Trophoblast cell (in vitro differentiated cells and primary cell): ENCODE results near the gene SMIM3.
"Not testable (repeated sequence)": the region's sequence is repeated elsewhere in the genome, so short reads cannot be mapped to it uniquely, and the experiment has no call there.

Experiments used
- DNase-seq, 2 donors: peaks; one replicate each; pipeline ENCODE4 v3.0.0-alpha.2; 2016
- H2AFZ ChIP-seq: 2 replicates; pipeline ENCODE4 v1.6.1; 2013; ENCODE audit warnings: low read length, moderate library complexity, mild to moderate bottlenecking; ENCODE audit not compliant: insufficient read depth, poor library complexity
- H2AK5ac ChIP-seq: 2 replicates; pipeline ENCODE4 v1.6.1; 2013; ENCODE audit warnings: mild to moderate bottlenecking, low read length
- H2BK120ac ChIP-seq: 2 replicates; pipeline ENCODE4 v1.6.1; 2013; ENCODE audit warnings: low read length, mild to moderate bottlenecking, moderate library complexity; ENCODE audit not compliant: insufficient read depth, poor library complexity
- H2BK12ac ChIP-seq: 2 replicates; pipeline ENCODE4 v1.6.1; 2013; ENCODE audit warnings: mild to moderate bottlenecking, low read length, moderate library complexity
- H2BK5ac ChIP-seq: 2 replicates; pipeline ENCODE4 v1.6.1; 2013; ENCODE audit warnings: low read length, low read depth, moderate library complexity, mild to moderate bottlenecking; ENCODE audit not compliant: poor library complexity
- H3K14ac ChIP-seq: 2 replicates; pipeline ENCODE4 v1.6.1; 2013; ENCODE audit warnings: mild to moderate bottlenecking, low read length
- H3K18ac ChIP-seq: 2 replicates; pipeline ENCODE4 v1.6.1; 2013; ENCODE audit warnings: mild to moderate bottlenecking, low read length
- H3K23ac ChIP-seq: 2 replicates; pipeline ENCODE4 v1.6.1; 2013; ENCODE audit warnings: low read length
- H3K27ac ChIP-seq: 2 replicates; pipeline ENCODE4 v1.5.1; 2013; ENCODE audit warnings: low read depth, mild to moderate bottlenecking, inconsistent platforms, low read length, moderate library complexity
- H3K27me3 ChIP-seq: 2 replicates; pipeline ENCODE4 v1.6.1; 2013; ENCODE audit warnings: inconsistent platforms, mild to moderate bottlenecking, low read length, moderate library complexity; ENCODE audit not compliant: insufficient read depth
- H3K36me3 ChIP-seq, 2 experiments: 1 replicate in 1 of 2; 2 replicates in 1 of 2; pipeline ENCODE4 v1.6.1; 2013; ENCODE audit warnings: low read length in 2 of 2, mild to moderate bottlenecking in 2 of 2, moderate library complexity in 1 of 2; ENCODE audit not compliant: insufficient read depth in 2 of 2, control insufficient read depth in 1 of 2
- H3K4ac ChIP-seq: 2 replicates; pipeline ENCODE4 v1.6.1; 2013; ENCODE audit warnings: low read depth, mild to moderate bottlenecking, low read length, moderate library complexity
- H3K4me1 ChIP-seq, 2 experiments: 1 replicate in 1 of 2; 2 replicates in 1 of 2; pipeline ENCODE4 v1.6.1; 2013; ENCODE audit warnings: low read length in 2 of 2, mild to moderate bottlenecking in 2 of 2, moderate library complexity in 1 of 2; ENCODE audit not compliant: insufficient read depth in 2 of 2, control insufficient read depth in 1 of 2
- H3K4me2 ChIP-seq: 2 replicates; pipeline ENCODE4 v1.6.1; 2013; ENCODE audit warnings: inconsistent platforms, mild to moderate bottlenecking, low read length, moderate library complexity
- H3K4me3 ChIP-seq: 2 replicates; pipeline ENCODE4 v1.5.1; 2013; ENCODE audit warnings: mild to moderate bottlenecking, low read depth, low read length, inconsistent platforms
- H3K79me1 ChIP-seq: one replicate; pipeline ENCODE4 v1.6.1; 2013; ENCODE audit warnings: low read length
- H3K79me2 ChIP-seq: 2 replicates; pipeline ENCODE4 v1.6.1; 2013; ENCODE audit warnings: low read length, mild to moderate bottlenecking; ENCODE audit not compliant: control insufficient read depth, insufficient read depth, poor library complexity
- H3K9ac ChIP-seq: 2 replicates; pipeline ENCODE4 v1.6.1; 2013; ENCODE audit warnings: mild to moderate bottlenecking, low read length
- H3K9me3 ChIP-seq: 2 replicates; pipeline ENCODE4 v1.6.1; 2013; ENCODE audit warnings: low read depth, mild to moderate bottlenecking, control low read depth, inconsistent platforms, low read length; ENCODE audit not compliant: insufficient read depth
- H4K12ac ChIP-seq: 2 replicates; pipeline ENCODE4 v1.6.1; 2013; ENCODE audit warnings: low read depth, mild to moderate bottlenecking, low read length, moderate library complexity
- H4K8ac ChIP-seq: 2 replicates; pipeline ENCODE4 v1.6.1; 2013; ENCODE audit warnings: low read depth, mild to moderate bottlenecking, low read length, moderate library complexity
- H4K91ac ChIP-seq: one replicate; pipeline ENCODE4 v1.6.1; 2013; ENCODE audit warnings: low read depth, mild to moderate bottlenecking, low read length, moderate library complexity
- WGBS: extraction: QIAGEN DNeasy Blood & Tissue Kit; methylation state at CpG from one replicate; pipeline ENCODE4 v1.1.7; 2013; ENCODE audit warnings: missing lambda C conversion rate; ENCODE audit not compliant: insufficient read length, insufficient coverage; ENCODE audit errors: extremely low coverage; 5-methylcytosine and 5-hydroxymethylcytosine counted together

Gene SMIM3

DNA sequence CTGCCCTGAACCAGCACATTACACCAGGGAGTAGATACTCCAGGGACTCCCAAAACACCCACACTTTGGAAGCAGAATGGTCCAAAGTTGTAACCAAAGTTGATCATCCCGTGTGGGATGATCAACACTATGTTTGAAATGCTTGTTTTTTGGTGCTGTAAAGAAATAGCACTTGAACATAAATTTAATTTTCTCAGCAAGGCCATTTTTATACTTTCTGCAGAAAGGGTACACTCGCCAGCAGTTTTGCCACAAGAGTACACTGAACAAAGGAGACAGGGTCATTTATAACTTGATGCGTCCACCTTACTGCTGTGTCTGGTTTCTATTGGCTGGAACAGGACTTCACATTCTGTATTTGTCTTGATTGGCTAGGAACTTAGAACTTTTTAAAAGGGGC lies 53.3 kb downstream of the SMIM3 start:
- H4K12ac ChIP-seq, H3K4me1 ChIP-seq, H4K91ac ChIP-seq, H3K18ac ChIP-seq, H3K4me2 ChIP-seq, H4K8ac ChIP-seq, H3K27ac ChIP-seq, H3K14ac ChIP-seq, H3K23ac ChIP-seq, H2BK5ac ChIP-seq, H2AFZ ChIP-seq, H3K36me3 ChIP-seq, H3K9ac ChIP-seq, H3K9me3 ChIP-seq, H2AK5ac ChIP-seq, H3K4ac ChIP-seq, H3K79me2 ChIP-seq, H3K27me3 ChIP-seq, DNase-seq, H3K79me1 ChIP-seq, H2BK120ac ChIP-seq, H2BK12ac ChIP-seq, H3K4me3 ChIP-seq: not testable (repeated sequence)
- no CpG with 5 or more reads among the region's 3 CpGs for WGBS

DNA sequence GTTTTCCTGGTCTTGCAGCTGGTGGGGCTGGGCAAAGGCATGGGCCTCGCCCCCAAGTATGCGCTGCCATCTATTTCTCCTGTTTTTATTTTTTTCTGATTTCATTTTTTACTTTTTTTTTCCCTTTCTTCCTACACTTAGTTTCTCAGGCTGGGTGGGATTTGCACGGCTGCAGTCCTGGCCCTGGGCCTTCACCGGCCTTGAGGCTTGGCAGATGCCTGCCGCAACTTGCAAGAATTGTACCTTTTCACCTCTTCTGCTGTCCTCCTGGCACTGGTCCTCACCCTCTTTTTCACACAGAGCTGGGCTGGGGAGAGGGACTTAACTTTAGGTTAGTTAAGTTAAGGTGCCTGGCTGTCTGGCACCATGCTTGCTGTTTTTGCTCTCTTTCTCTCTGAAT lies 57.5 kb downstream of the SMIM3 start:
- Histone ChIP-seq H2AFZ (no peak overlapping the region), H3K4me3 (no peak overlapping the region), H3K23ac (no peak overlapping the region), H3K9ac (no peak overlapping the region), H2BK120ac (no peak overlapping the region), H2BK5ac (no peak overlapping the region), H4K8ac (no peak overlapping the region), H3K4me2 (no peak overlapping the region), H3K4ac (no peak overlapping the region), H4K91ac (no peak overlapping the region), H3K27ac (no peak overlapping the region), H3K36me3 (no peaks in the 10 kb centered on the region), H3K79me1 (no peaks in the 10 kb centered on the region), H3K4me1 (no peaks in the 10 kb centered on the region), H2AK5ac (no peak overlapping the region), H2BK12ac (no peak overlapping the region), H3K14ac (no peak overlapping the region), H3K79me2 (no peaks in the 10 kb centered on the region), H4K12ac (no peak overlapping the region), H3K9me3 (peaks cover 3% of the 10 kb centered on the region), H3K27me3 (no peaks in the 10 kb centered on the region), H3K18ac (no peak overlapping the region)
- no peak for DNase-seq
- no CpG with 5 or more reads among the region's 5 CpGs for WGBS

DNA sequence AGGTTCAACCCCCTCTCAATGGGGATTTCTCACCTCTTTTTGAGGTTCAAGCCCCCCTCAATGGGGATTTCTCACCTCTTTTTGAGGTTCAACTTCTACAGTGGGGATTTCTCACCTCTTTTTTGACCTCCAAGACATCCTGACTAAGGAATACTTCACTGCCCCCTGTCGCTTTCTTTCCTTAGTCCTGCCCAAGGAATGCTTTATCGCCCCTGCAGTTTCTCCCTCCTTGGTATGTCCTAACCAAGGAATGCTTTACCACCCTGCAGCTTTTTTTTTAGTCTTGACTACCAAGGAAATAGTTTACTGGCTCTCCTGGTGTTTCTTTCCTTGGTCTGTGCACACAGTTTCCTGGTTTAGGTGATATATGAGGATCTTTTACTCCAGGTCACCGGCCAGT lies 58.1 kb downstream of the SMIM3 start:
- H3K9ac ChIP-seq = no peak overlapping the region
- no peak overlapping the region for H3K18ac ChIP-seq
- no peaks in the 10 kb centered on the region for H3K79me1 ChIP-seq
- H2BK5ac ChIP-seq = no peak overlapping the region
- H2AK5ac ChIP-seq = no peak overlapping the region
- no peak overlapping the region for H4K8ac ChIP-seq
- H3K4me2 ChIP-seq = no peak overlapping the region
- H2AFZ ChIP-seq = no peak overlapping the region
- peaks cover 4% of the 10 kb centered on the region for H3K9me3 ChIP-seq
- no peak overlapping the region for H2BK12ac ChIP-seq
- no peak overlapping the region for H3K4ac ChIP-seq
- H3K4me3 ChIP-seq = no peak overlapping the region
- no peak overlapping the region for H4K91ac ChIP-seq
- peak; percentile 45 to 56 for DNase-seq
- no peaks in the 10 kb centered on the region for H3K27me3 ChIP-seq
- no peak overlapping the region for H4K12ac ChIP-seq
- WGBS = no CpG with 5 or more reads among the region's 3 CpGs
- no peaks in the 10 kb centered on the region for H3K4me1 ChIP-seq
- H3K14ac ChIP-seq = no peak overlapping the region
- no peak overlapping the region for H3K23ac ChIP-seq
- no peak overlapping the region for H2BK120ac ChIP-seq
- H3K36me3 ChIP-seq = no peaks in the 10 kb centered on the region
- H3K27ac ChIP-seq = no peak overlapping the region
- H3K79me2 ChIP-seq = no peaks in the 10 kb centered on the region

DNA sequence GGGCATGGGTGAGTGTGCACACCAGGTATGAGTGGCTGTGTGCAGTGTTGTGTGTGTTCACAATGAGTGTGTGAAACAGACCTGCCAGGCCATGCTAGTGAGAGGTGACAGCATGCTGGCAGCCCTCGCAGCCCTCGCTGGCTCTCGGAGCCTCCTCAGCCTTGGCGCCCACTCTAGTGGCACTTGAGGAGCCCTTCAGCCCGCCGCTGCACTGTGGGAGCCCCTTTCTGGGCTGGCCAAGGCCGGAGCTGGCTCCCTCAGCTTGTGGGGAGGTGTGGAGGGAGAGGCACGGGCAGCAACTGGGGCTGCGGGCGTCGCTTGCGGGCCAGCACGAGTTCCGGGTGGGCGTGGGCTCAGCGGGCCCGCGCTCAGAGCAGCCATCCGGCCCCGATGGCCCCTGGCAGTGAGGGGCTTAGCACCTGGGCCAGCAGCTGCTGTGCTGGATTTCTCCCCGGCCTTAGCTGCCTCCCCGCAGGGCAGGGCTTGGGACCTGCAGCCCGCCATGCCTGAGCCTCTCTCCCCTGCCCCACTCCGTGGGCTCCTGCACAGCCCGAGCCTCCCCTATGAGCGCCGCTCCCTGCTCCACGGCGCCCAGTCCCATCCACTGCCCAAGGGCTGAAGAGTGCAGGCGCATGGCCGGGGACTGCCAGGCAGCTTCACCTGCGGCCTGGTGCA lies 66.8 kb downstream of the SMIM3 start:
- H3K27ac ChIP-seq, H3K18ac ChIP-seq, H2AFZ ChIP-seq, H3K4me2 ChIP-seq, H2AK5ac ChIP-seq, H3K79me2 ChIP-seq, H4K8ac ChIP-seq, H3K36me3 ChIP-seq, H3K27me3 ChIP-seq, H2BK120ac ChIP-seq, H2BK5ac ChIP-seq, H4K91ac ChIP-seq, H3K4ac ChIP-seq, H3K4me1 ChIP-seq, H3K79me1 ChIP-seq, H3K9ac ChIP-seq, H3K14ac ChIP-seq, H3K4me3 ChIP-seq, H4K12ac ChIP-seq, DNase-seq, H3K9me3 ChIP-seq, H3K23ac ChIP-seq, H2BK12ac ChIP-seq: not testable (repeated sequence)
- no CpG with 5 or more reads among the region's 32 CpGs for WGBS
